ENCODE results near the gene C3orf33.

GRCh38 chr3:155782390-155782953 lies 23.6 kb downstream of the C3orf33 start:
- TF ChIP-seq CTCF (IDR thresholded peaks at IDR 0.05): no peak
- TF ChIP-seq RAD21 (conservative IDR thresholded peaks at IDR 0.05 in 1 of 2, IDR thresholded peaks at IDR 0.05 in 1 of 2): no peak
- TF ChIP-seq HOXA7 (CRISPR knock-in tag; IDR thresholded peaks at IDR 0.05): no peak
- no peak for TF ChIP-seq POLR2A (IDR thresholded peaks at IDR 0.05; ENCODE audit: low read length)
- TF ChIP-seq KDM5A (IDR thresholded peaks at IDR 0.05): no peak
- TF ChIP-seq MAX (IDR thresholded peaks at IDR 0.05): no peak
- TF ChIP-seq EP300 (IDR thresholded peaks at IDR 0.05): no peak
- no peak for TF ChIP-seq JUN (IDR thresholded peaks at IDR 0.05)
- TF ChIP-seq PBX3 (IDR thresholded peaks at IDR 0.05): no peak
- no peak for TF ChIP-seq RARB (CRISPR knock-in tag; IDR thresholded peaks at IDR 0.05)
- TF ChIP-seq BHLHE40 (IDR thresholded peaks at IDR 0.05; ENCODE audit: low read depth, low read length): no peak
- no peak for TF ChIP-seq FOSL2 (IDR thresholded peaks at IDR 0.05)
- no peak for TF ChIP-seq FOSL2 (CRISPR knock-in tag; IDR thresholded peaks at IDR 0.05)

Data from A549 (cell line).